NCI-H1105 (cell line): ENCODE data around the gene RFPL2.
"Not testable (repeated sequence)": the region's sequence is repeated elsewhere in the genome, so short reads cannot be mapped to it uniquely, and the experiment has no call there.

Experiments
- DNase-seq: peaks from one replicate; lab custom pipeline; 2025; lab: John Stamatoyannopoulos, UW

The RFPL2 gene

GRCh38 chr22:32205974-32206773, 1.3 kb upstream of the RFPL2 start:
- DNase-seq, result no peak

- DNase-seq, result peak; percentile 52
Observed at GRCh38 chr22:32204040-32204855, 625 bp downstream of the RFPL2 start.

GRCh38 chr22:32203181-32204039, 1.5 kb downstream of the RFPL2 start:
- DNase-seq, result peak; percentile 2

- DNase-seq, result peak; percentile 52
Observed at GRCh38 chr22:32202539-32203180, 2.2 kb downstream of the RFPL2 start.

GRCh38 chr22:32202161-32202538, 2.7 kb downstream of the RFPL2 start:
- DNase-seq, result no peak

GRCh38 chr22:32200752-32201151, 4.1 kb downstream of the RFPL2 start:
- no peak for DNase-seq

- DNase-seq, result no peak
Observed at GRCh38 chr22:32199961-32200360, 4.9 kb downstream of the RFPL2 start.

- no peak for DNase-seq
Observed at GRCh38 chr22:32199341-32199740, 5.5 kb downstream of the RFPL2 start.

- not testable (repeated sequence) for DNase-seq
Observed at GRCh38 chr22:32197553-32198226, 7.2 kb downstream of the RFPL2 start.

- DNase-seq, result not testable (repeated sequence)
Observed at GRCh38 chr22:32195900-32196299, 9.0 kb downstream of the RFPL2 start.

GRCh38 chr22:32193346-32193745, 11.5 kb downstream of the RFPL2 start:
- not testable (repeated sequence) for DNase-seq

GRCh38 chr22:32191021-32191420, 13.9 kb downstream of the RFPL2 start:
- DNase-seq, result not testable (repeated sequence)

- no peak for DNase-seq
Observed at GRCh38 chr22:32185821-32186220, 19.1 kb downstream of the RFPL2 start.

GRCh38 chr22:32183625-32184024, 21.2 kb downstream of the RFPL2 start:
- no peak for DNase-seq

GRCh38 chr22:32181043-32181442, 23.8 kb downstream of the RFPL2 start:
- DNase-seq, result no peak

GRCh38 chr22:32177221-32177765, 27.6 kb downstream of the RFPL2 start:
- no peak for DNase-seq

GRCh38 chr22:32175683-32176644, 28.9 kb downstream of the RFPL2 start:
- DNase-seq, result no peak

GRCh38 chr22:32175115-32175514, 29.8 kb downstream of the RFPL2 start:
- DNase-seq, result no peak

- no peak for DNase-seq
Observed at GRCh38 chr22:32165681-32166080, 39.2 kb downstream of the RFPL2 start.
